DMS114 treated with DMSO at 0.1 percent for 48 hours (cell line): ENCODE measurements around the gene NEK1.

Experiments
- DNase-seq: peaks from one replicate; lab custom pipeline; 2025; ENCODE audit not compliant: unreplicated experiment; lab: John Stamatoyannopoulos, UW

The NEK1 gene, protein sequence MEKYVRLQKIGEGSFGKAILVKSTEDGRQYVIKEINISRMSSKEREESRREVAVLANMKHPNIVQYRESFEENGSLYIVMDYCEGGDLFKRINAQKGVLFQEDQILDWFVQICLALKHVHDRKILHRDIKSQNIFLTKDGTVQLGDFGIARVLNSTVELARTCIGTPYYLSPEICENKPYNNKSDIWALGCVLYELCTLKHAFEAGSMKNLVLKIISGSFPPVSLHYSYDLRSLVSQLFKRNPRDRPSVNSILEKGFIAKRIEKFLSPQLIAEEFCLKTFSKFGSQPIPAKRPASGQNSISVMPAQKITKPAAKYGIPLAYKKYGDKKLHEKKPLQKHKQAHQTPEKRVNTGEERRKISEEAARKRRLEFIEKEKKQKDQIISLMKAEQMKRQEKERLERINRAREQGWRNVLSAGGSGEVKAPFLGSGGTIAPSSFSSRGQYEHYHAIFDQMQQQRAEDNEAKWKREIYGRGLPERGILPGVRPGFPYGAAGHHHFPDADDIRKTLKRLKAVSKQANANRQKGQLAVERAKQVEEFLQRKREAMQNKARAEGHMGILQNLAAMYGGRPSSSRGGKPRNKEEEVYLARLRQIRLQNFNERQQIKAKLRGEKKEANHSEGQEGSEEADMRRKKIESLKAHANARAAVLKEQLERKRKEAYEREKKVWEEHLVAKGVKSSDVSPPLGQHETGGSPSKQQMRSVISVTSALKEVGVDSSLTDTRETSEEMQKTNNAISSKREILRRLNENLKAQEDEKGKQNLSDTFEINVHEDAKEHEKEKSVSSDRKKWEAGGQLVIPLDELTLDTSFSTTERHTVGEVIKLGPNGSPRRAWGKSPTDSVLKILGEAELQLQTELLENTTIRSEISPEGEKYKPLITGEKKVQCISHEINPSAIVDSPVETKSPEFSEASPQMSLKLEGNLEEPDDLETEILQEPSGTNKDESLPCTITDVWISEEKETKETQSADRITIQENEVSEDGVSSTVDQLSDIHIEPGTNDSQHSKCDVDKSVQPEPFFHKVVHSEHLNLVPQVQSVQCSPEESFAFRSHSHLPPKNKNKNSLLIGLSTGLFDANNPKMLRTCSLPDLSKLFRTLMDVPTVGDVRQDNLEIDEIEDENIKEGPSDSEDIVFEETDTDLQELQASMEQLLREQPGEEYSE (N-terminal part only)

GRCh38 chr4:169611991-169612870 is at the start of gene NEK1:
TSS of gene NEK1 (minus strand) at chr4:169612583. CDS start at chr4:169602630, 9,953 bp downstream.
- peak; percentile 83 for DNase-seq

DNA sequence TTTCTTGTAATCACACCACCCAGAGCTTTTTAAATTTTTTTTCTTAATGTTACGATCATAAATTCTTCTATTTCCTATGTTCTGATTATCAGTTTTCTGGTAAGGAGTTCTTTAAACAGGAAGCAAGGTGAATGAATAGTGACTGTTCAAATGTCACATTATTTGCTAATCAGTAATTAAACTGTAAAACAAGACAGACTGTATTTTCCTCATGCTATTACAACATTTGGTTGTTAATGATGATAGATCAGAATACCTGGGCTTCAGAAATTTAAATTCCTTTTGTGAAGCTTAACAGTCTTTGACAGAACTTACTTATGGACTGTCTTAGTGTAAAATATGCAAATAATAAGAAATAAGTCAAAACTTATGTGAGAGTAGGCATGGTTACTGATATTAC is 49.4 kb upstream of the NEK1 start:
- no peak for DNase-seq

- DNase-seq: no peak
Observed at GRCh38 chr4:169660929-169661328, 48.5 kb upstream of the NEK1 start.

DNA sequence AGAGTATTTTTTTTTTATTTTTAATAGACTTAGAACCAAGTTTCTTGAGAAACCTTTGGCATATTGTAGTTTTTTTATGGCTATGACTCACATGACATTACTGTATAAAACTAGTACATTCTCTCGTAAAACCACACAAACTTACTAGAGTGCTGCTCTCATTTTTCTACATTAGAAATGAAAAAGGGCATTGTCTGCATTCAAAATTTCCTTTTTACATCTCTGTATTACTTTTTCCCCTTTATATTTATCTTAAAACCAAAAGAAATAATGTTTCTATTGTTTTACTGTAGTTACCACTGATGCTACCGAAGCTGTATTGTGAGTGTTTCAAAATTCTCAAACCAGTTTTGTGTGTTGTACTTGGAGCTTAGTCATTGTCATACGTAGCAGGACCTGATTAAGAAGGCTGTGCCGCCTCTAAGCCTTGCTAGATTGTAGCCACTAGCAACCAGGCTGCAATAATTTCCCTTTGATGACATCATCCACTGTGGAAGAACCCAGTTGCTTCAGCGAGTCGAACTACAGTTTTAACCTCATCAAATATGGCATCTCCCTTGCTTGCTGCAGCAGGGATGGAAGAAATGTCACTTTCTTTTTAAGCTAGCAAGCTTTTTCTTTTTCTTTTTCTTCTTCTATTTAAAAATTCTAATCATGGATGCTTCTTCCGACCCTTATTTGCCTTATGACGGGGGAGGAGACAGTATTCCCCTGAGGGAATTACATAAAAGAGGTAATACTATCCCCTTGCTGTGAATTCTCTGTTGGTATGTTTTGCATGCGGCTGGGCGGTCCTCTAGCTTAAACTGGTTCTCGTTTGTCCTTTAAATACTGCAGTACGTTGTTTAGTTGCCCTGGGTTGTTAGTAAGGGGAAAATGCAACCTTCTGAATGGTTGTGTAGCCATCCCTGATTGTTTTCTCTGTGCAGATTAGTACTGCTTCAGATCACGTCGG is 47.6 kb upstream of the NEK1 start:
- DNase-seq: peak; percentile 13

- no peak for DNase-seq
Observed at GRCh38 chr4:169658975-169659715, 46.8 kb upstream of the NEK1 start.

GRCh38 chr4:169658196-169658595 is 45.8 kb upstream of the NEK1 start:
- no peak for DNase-seq

DNA sequence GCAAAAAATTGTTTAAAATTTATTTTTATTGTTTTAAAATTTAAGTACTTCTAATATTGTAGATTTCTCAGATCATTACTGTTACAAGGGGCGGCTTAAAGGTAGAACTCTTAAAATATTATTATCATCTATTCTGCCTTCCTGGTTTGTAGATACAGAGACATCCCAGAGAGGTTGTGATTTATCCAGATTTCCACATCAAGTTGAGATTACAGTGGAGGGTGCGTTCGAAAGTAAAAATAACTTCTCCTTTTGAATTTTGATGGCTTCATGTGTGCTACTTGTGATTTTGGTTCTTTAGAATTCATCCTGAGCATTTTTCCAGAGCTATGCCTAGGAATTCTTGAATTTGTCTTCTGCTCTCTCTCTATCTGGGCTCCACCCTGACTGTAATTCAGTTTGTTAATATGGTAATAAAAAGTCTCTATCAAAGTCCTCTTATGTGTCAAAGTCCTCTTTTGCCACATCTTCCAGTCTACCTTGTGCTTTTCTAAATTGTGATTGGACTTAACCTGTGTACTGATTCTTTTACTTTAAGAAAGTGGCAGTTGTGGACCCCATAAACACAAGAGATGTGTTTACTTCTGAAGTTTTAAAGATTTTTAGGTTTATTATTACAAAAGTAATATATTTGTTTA is 45.2 kb upstream of the NEK1 start:
- DNase-seq: no peak

DNA sequence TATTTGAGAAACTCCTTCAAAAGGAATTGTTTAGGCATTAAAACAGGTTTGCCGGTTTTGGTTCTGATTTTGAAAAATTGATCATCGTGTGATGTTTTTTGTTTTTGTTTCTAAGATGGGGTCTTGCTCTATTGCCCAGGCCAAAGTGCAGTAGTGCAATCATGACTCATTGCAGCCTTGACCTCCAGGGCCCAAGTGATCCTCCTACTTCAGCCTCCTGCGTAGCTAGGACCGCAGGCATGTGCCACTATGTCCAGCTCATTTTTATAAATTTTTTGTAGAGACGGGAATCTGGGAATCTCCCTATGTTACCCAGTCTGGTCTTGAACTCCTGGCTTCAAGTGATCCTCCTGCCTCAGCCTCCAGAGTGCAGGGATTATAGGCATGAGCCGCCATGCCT is 43.0 kb upstream of the NEK1 start:
- no peak for DNase-seq

GRCh38 chr4:169652535-169652934 is 40.2 kb upstream of the NEK1 start:
- no peak for DNase-seq

GRCh38 chr4:169650227-169650936 is 38.0 kb upstream of the NEK1 start:
- no peak for DNase-seq

GRCh38 chr4:169649545-169650226 is 37.3 kb upstream of the NEK1 start:
- DNase-seq: no peak

DNA sequence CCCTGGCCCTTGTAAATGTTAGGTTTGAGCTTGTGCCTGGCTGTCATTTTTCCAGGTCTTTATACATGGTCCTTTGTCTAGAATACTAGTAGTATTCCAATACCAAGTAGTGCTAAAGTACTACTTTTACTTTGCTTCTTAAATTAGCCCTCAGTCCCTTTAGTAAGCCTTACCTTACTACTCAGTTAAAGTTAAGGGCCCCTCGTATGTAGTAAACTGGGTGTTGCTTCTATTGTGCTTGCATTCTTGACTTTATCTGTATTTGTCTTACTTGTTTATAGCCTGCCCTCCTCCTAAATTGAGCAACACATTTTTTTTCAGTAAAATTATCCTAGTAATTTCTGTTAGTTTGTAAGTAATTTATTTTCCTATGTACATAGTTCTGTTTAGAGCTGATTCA is 33.2 kb upstream of the NEK1 start:
- no peak for DNase-seq

DNA sequence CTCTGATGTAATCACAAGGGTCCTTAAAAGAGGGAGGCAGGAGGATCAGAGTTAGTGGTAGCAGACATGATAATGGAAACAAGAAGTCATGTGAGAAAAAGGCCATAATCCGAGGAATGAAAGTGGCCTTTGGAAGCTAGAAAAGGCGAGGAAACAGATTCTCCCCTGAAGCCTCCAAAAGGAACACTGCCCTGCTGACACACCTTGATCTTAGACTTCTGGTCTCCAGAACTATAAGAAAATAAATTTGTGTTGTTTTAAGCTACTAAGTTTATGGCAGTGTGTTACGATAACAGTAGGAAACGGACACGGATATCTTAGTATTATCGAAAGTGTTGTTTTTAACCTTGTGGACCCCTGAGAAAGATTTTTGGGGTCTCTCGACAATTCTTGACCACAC is 32.4 kb upstream of the NEK1 start:
- no peak for DNase-seq

DNA sequence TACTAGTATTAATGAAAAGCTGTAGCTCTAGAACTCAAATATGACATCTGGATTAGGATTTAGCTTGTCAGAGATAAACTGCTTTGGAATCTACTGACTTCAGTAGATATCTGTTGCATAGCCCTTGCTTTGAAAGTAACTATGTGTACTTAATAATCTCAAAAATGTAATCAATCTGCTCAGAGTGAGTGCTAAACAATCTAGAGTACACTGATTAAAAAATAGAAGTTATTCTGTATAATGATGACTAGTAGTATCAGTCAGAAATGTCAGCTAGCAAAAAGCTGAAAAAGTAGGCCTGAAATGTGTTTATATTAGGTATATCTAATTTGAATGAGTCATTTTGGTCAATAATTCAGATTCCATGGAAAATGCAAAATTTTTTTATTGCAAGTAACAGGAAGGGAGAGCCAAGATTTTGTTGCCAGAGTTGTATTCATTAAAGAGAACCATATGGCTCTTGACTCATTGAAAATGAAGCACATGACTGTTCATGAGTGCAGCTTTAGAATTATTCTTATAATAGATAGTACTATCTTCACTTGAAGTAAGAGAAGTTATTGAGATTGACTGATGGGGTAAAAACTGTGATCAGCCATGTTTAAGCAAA is 28.0 kb upstream of the NEK1 start:
- no peak for DNase-seq

DNA sequence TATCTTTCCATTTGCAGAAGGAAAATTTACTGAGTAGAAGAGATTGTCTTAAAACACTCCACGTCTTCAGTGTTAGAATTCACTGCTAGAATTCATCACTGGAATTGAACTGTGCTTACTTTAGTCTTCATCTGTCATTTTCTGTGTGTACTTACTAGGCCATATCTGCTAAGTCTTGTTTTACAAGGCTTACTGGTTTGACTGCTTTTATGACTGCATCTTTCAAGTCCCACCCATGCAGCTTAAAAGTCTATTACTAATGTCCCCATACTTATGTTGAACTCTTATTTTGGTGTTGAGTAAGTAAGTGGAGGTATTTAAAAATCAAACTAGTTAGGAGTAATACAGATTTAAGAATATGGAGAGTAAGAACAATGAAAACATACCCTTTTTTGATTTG is 22.6 kb upstream of the NEK1 start:
- no peak for DNase-seq

DNA sequence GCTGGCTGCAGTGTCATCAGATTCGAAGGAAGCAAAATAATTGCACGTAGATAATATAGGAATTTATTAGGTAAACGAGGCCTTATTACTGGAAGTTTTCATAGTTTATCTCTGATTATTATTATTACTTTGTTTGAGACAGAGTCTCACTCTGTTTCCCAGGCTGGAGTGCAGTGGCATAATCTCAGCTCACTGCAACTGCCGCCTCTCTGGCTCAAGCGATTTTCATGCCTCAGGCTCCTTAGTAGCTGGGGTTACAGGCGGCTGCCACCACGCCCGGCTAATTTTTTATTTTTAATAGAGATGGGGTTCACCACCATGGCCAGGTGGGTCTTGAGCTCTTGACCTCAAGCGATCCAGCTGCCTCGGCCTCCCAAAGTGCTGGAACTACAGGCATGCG is 20.5 kb upstream of the NEK1 start:
- no peak for DNase-seq

DNA sequence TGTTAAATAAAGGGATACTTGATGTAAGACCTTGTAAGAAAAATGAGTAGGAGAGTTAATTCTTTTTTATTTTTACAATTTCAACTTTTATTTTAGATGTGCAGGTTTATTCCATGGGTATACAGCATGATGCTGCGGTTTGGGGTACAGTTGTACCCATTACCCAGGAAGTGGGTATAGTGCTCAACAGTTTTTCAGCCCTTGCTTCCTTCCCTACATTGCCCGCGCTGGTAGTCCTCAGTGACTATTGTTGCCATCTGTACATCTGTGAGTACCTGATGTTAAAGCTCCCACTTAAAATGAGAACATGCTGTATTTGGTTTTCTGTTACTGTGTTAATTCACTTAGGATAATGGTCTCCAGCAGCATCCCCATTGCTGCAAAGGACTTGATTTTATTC is 17.7 kb upstream of the NEK1 start:
- no peak for DNase-seq
